ENCODE results near the gene GPRIN3. TPM values are rescaled to one million over a fixed set of nuclear protein-coding genes. Genes with fewer than 3 reads are reported as not detected.

Gene GPRIN3
- total and polyA plus RNA-seq, 8 donors, result 0.40 to 19.8 (median 10.5) TPM

DNA sequence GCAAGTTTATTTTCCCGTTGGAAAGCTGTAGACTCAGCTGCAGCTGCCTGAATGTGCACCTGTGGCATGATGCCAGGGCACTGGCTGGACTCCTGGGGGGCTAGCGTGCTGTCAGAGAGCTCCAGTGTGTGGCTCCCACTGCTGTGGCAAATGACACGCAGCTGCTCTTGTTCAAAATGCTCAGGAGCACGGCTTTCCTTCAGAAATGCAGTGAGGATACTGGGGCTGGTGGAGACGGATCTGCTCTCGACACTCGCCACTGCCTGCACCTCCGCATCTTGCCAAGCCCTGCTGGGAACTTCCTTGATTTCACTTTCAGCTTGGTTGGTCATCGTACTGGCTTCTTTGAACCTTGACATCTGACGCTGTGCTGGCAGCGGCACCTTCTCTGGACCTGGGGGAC is 58.7 kb downstream of the GPRIN3 start:
- H3K27ac ChIP-seq, result no peak overlapping the region
- no peak for TF ChIP-seq POLR2A (IDR thresholded peaks at IDR 0.05)
- TF ChIP-seq EP300 (IDR thresholded peaks at IDR 0.05), result no peak
- no peak for TF ChIP-seq POLR2AphosphoS5 (IDR thresholded peaks at IDR 0.05)
- no peak for TF ChIP-seq CTCF (IDR thresholded peaks at IDR 0.05)
- peaks cover 0 to 11% (median 4%) of the 10 kb centered on the region in 4 donors for H3K4me1 ChIP-seq
- 84 to 95% (median 91%) methylated on average over 10 to 11 of the region's 11 CpGs for WGBS, 5 donors
- H3K36me3 ChIP-seq, result peaks cover 0 to 23% (median 14%) of the 10 kb centered on the region in 4 donors
- H3K9me3 ChIP-seq, result no peaks in the 10 kb centered on the region
- DNase-seq, result peak in 1 of 2 donors; percentile 55
- H3K4me3 ChIP-seq, result no peak overlapping the region
- intact Hi-C loops (cut with DNase I; ENCODE audit: low total_unique reads), result no loop called here
- no peaks in the 10 kb centered on the region for H3K27me3 ChIP-seq

- 77 to 97% (median 81%) methylated on average over 13 of the region's 13 CpGs for WGBS, 5 donors
- Histone ChIP-seq H3K27me3 (no peaks in the 10 kb centered on the region), H3K4me1 (peaks cover 0 to 20% (median 13%) of the 10 kb centered on the region in 4 donors), H3K27ac (no peak overlapping the region), H3K4me3 (no peak overlapping the region), H3K36me3 (peaks cover 0 to 23% (median 14%) of the 10 kb centered on the region in 4 donors), H3K9me3 (no peaks in the 10 kb centered on the region)
- TF ChIP-seq CTCF (IDR thresholded peaks at IDR 0.05), result no peak
- no peak for TF ChIP-seq EP300 (IDR thresholded peaks at IDR 0.05)
- TF ChIP-seq POLR2AphosphoS5 (IDR thresholded peaks at IDR 0.05), result no peak
- no peak for TF ChIP-seq POLR2A (IDR thresholded peaks at IDR 0.05)
- intact Hi-C loops (cut with DNase I; ENCODE audit: low total_unique reads), result no loop called here
- DNase-seq, result no peak
Observed at GRCh38 chr4:89247951-89248350, 59.6 kb downstream of the GPRIN3 start.

DNA sequence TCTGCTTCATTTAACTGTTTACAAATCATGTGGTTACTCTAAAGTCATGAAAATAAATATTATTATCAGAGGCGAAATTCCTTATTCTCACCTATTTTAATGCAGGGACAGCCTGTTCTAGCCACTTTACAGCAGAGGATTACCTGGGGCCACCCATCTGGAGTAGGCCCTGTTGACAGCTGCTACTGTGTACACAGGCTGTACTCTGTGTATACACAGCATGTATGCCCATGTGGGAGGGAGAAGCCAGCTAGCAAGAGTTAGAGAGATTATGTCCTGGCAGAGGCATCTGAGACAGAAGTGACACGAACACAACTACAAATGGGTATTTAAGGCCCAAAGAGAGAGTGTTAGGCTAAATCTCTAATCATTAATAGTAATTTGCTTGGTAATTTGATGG is 62.1 kb downstream of the GPRIN3 start:
- Histone ChIP-seq H3K36me3 (peaks cover 0 to 23% (median 14%) of the 10 kb centered on the region in 4 donors), H3K27me3 (no peaks in the 10 kb centered on the region), H3K27ac (peak overlapping the region in 1 of 5 donors; percentile 7), H3K4me3 (no peak overlapping the region), H3K9me3 (no peaks in the 10 kb centered on the region), H3K4me1 (peaks cover 3 to 32% (median 19%) of the 10 kb centered on the region in 4 donors)
- intact Hi-C loops (cut with DNase I; ENCODE audit: low total_unique reads), result no loop called here
- 20 to 52% (median 38%) methylated on average over 2 of the region's 2 CpGs for WGBS, 5 donors
- TF ChIP-seq CTCF (IDR thresholded peaks at IDR 0.05) (no peak), POLR2A (IDR thresholded peaks at IDR 0.05) (no peak), POLR2AphosphoS5 (IDR thresholded peaks at IDR 0.05) (peak in 1 of 3 donors; percentile 14)
- DNase-seq, result peak; percentile 43 to 69

- Histone ChIP-seq H3K36me3 (peaks cover 0 to 12% (median 6%) of the 10 kb centered on the region in 4 donors), H3K9me3 (no peaks in the 10 kb centered on the region), H3K4me3 (no peak overlapping the region), H3K27ac (peak overlapping the region in 1 of 5 donors; percentile 18), H3K27me3 (no peaks in the 10 kb centered on the region), H3K4me1 (peaks cover 3 to 32% (median 19%) of the 10 kb centered on the region in 4 donors)
- DNase-seq, result no peak
- intact Hi-C loops (cut with DNase I; ENCODE audit: low total_unique reads), result no loop called here
- TF ChIP-seq POLR2AphosphoS5 (IDR thresholded peaks at IDR 0.05) (no peak), EP300 (IDR thresholded peaks at IDR 0.05) (no peak), CTCF (IDR thresholded peaks at IDR 0.05) (no peak), POLR2A (IDR thresholded peaks at IDR 0.05) (no peak)
Observed at GRCh38 chr4:89243733-89244252, 63.8 kb downstream of the GPRIN3 start.

Data from stomach (tissue), 9 donors.